NCI-H226 (cell line): ENCODE results near the gene DENND5A.

Experiments
- DNase-seq: peaks from one replicate; pipeline ENCODE4 v3.0.0-alpha.2; 2015

DENND5A gene

GRCh38 chr11:9265211-9266131 is at the start of gene DENND5A:
DENND5A (minus strand) TSS chr11:9265350; CDS start chr11:9265069, 281 bp downstream.
- DNase-seq = peak; percentile 76

- peak; percentile 96 for DNase-seq
Measured at GRCh38 chr11:9314291-9315077, 49.3 kb upstream of the DENND5A start, which contains the start of gene TMEM41B. TMEM41B (minus strand) TSS chr11:9314593; CDS start chr11:9314441, 152 bp downstream.

- DNase-seq = no peak
Measured at GRCh38 chr11:9313648-9314290, 48.6 kb upstream of the DENND5A start.

GRCh38 chr11:9310485-9311090 is 45.4 kb upstream of the DENND5A start:
- DNase-seq = no peak

- DNase-seq = no peak
Measured at GRCh38 chr11:9304178-9304577, 39.0 kb upstream of the DENND5A start.

- no peak for DNase-seq
Measured at GRCh38 chr11:9302448-9302847, 37.3 kb upstream of the DENND5A start.

GRCh38 chr11:9301720-9302119 is 36.6 kb upstream of the DENND5A start:
- no peak for DNase-seq

GRCh38 chr11:9293646-9294045 is 28.5 kb upstream of the DENND5A start:
- no peak for DNase-seq

GRCh38 chr11:9285850-9286587 is 20.9 kb upstream of the DENND5A start:
- DNase-seq = no peak

- DNase-seq = no peak
Measured at GRCh38 chr11:9280655-9281301, 15.6 kb upstream of the DENND5A start.

GRCh38 chr11:9277176-9277575 is 12.0 kb upstream of the DENND5A start:
- DNase-seq = no peak

GRCh38 chr11:9276571-9276970 is 11.4 kb upstream of the DENND5A start:
- no peak for DNase-seq

GRCh38 chr11:9274499-9275258 is 9.5 kb upstream of the DENND5A start:
- DNase-seq = no peak

GRCh38 chr11:9273376-9274336 is 8.5 kb upstream of the DENND5A start:
- DNase-seq = peak; percentile 50

GRCh38 chr11:9269492-9270013 is 4.4 kb upstream of the DENND5A start:
- no peak for DNase-seq

- DNase-seq = no peak
Measured at GRCh38 chr11:9267680-9268079, 2.5 kb upstream of the DENND5A start.

GRCh38 chr11:9266926-9267325 is 1.8 kb upstream of the DENND5A start:
- DNase-seq = no peak

- no peak for DNase-seq
Measured at GRCh38 chr11:9266132-9266736, 1.1 kb upstream of the DENND5A start.
